Esophagus squamous epithelium (tissue), 5 donors: ENCODE measurements around the gene RAB3GAP1. TPM values are rescaled to one million over a fixed set of nuclear protein-coding genes. Genes with fewer than 3 reads are reported as not detected.

Source experiments
- DNase-seq: peaks from one replicate; lab custom pipeline; 2025; lab: John Stamatoyannopoulos, UW
- H3K27ac ChIP-seq, 4 donors: fragments of 200-600 bp; sonication (generic); one replicate each; pipeline ENCODE4 v1.5.1; 2016 to 2019; ENCODE audit warnings: mild to moderate bottlenecking in 1 of 4
- H3K27me3 ChIP-seq, 4 donors: fragments of 200-600 bp; sonication (generic); 1 replicate in 3 of 4; 2 replicates in 1 of 4; pipeline versions ENCODE4 v1.5.1 to v1.6.0; 2017 to 2021; ENCODE audit warnings: antibody characterized with exemption in 1 of 4
- H3K36me3 ChIP-seq, 3 donors: fragments of 200-600 bp; sonication (generic); one replicate each; pipeline ENCODE4 v1.5.1; 2016 to 2019
- H3K4me1 ChIP-seq, 3 donors: fragments of 200-600 bp; sonication (generic); one replicate each; pipeline ENCODE4 v1.5.1; 2017 to 2019
- H3K4me3 ChIP-seq, 4 donors: fragments of 200-600 bp; sonication (generic); 1 replicate in 3 of 4; 2 replicates in 1 of 4; pipeline ENCODE4 v1.5.1; 2016 to 2019; ENCODE audit warnings: mild to moderate bottlenecking in 2 of 4, moderate library complexity in 1 of 4
- H3K9me3 ChIP-seq, 3 donors: fragments of 200-600 bp; sonication (generic); one replicate each; pipeline ENCODE4 v1.5.1; 2016 to 2019
- CTCF ChIP-seq, 6 experiments: fragments of 450-650 bp in 4 of 6; fragments of 200-600 bp in 2 of 6; sonication (generic) in 2 of 6; IDR thresholded peaks; one replicate each; pipeline ENCODE4 v1.5.1; 2016 to 2019; ENCODE audit warnings: antibody characterized with exemption in 6 of 6, mild to moderate bottlenecking in 4 of 6, moderate library complexity in 4 of 6
- POLR2A ChIP-seq, 4 donors: fragments of 450-650 bp; IDR thresholded peaks; one replicate each; pipeline ENCODE4 v1.6.1; 2017; ENCODE audit warnings: antibody characterized with exemption in 4 of 4, mild to moderate bottlenecking in 4 of 4, moderate library complexity in 3 of 4
- WGBS, 2 donors: methylation state at CpG; one replicate each; pipeline ENCODE4 v1.1.5; 2018; 5-methylcytosine and 5-hydroxymethylcytosine counted together
- intact Hi-C: fragments of 100-400 bp; cut with DNase I; formaldehyde crosslinking; loops from one replicate; pipeline ENCODE4 v1.15.0; 2022
- total RNA-seq, 4 donors: library from RNA; depleted of rRNA; stranded (reverse); fragments of >200 nt; gene quantifications; one replicate each; pipeline ENCODE4 v1.1.0, GENCODE V29; 2016
- donor health status: DM: yes; HTN: yes; CAD: no.

Gene RAB3GAP1
- total RNA-seq = 10 to 100 TPM; 25.5 to 49.4 (median 35.1) TPM

- Histone ChIP-seq H3K27me3 (no peaks in the 10 kb centered on the region), H3K4me3 (peak within 1 kb of the TSS; percentile 62 to 96 (median 80)), H3K36me3 (peaks cover 0 to 8% (median 0%) of the 10 kb centered on the region in 3 donors), H3K4me1 (peaks cover 6 to 49% (median 24%) of the 10 kb centered on the region in 3 donors), H3K9me3 (no peaks in the 10 kb centered on the region), H3K27ac (peak within 1 kb of the TSS; percentile 93 to 99 (median 95))
- peak; percentile 26 for DNase-seq
- intact Hi-C loops = no loop called here
- TF ChIP-seq POLR2A (IDR thresholded peaks at IDR 0.05) (peak in 1 of 4 donors; percentile 58), CTCF (IDR thresholded peaks at IDR 0.05) (no peak)
- WGBS, 2 donors = 0% methylated on average over 44 to 45 of the region's 45 CpGs
Observed at GRCh38 chr2:135052042-135052876, at the start of gene RAB3GAP1. RAB3GAP1 (plus strand) TSS chr2:135052292; CDS start chr2:135052308, 16 bp downstream.

GRCh38 chr2:135002836-135003235 lies 49.3 kb upstream of the RAB3GAP1 start:
- Histone ChIP-seq H3K4me3 (no peak overlapping the region), H3K36me3 (no peaks in the 10 kb centered on the region), H3K27me3 (peaks cover 0 to 30% (median 0%) of the 10 kb centered on the region in 4 donors), H3K27ac (no peak overlapping the region), H3K9me3 (no peaks in the 10 kb centered on the region), H3K4me1 (peaks cover 0 to 9% (median 0%) of the 10 kb centered on the region in 3 donors)
- TF ChIP-seq POLR2A (IDR thresholded peaks at IDR 0.05) (no peak), CTCF (IDR thresholded peaks at IDR 0.05) (no peak)
- DNase-seq = no peak
- WGBS, 2 donors = 71 to 86% methylated on average over 3 to 4 of the region's 4 CpGs
- intact Hi-C loops = no loop called here

GRCh38 chr2:135004005-135004746 lies 47.9 kb upstream of the RAB3GAP1 start:
- peak; percentile 5 for DNase-seq
- Histone ChIP-seq H3K27ac (no peak overlapping the region), H3K4me3 (no peak overlapping the region), H3K4me1 (peaks cover 0 to 9% (median 0%) of the 10 kb centered on the region in 3 donors), H3K9me3 (no peaks in the 10 kb centered on the region), H3K36me3 (no peaks in the 10 kb centered on the region), H3K27me3 (peaks cover 0 to 39% (median 0%) of the 10 kb centered on the region in 4 donors)
- WGBS, 2 donors = 5 to 7% methylated on average over 10 to 17 of the region's 17 CpGs
- TF ChIP-seq CTCF (IDR thresholded peaks at IDR 0.05) (peak; percentile 76 to 91 (median 86)), POLR2A (IDR thresholded peaks at IDR 0.05) (no peak)
- intact Hi-C loops = no loop called here

- TF ChIP-seq CTCF (IDR thresholded peaks at IDR 0.05) (no peak), POLR2A (IDR thresholded peaks at IDR 0.05) (no peak)
- no peaks in the 10 kb centered on the region for H3K36me3 ChIP-seq
- 64 to 68% methylated on average over 3 of the region's 3 CpGs for WGBS, 2 donors
- no peak for DNase-seq
- H3K4me3 ChIP-seq = no peak overlapping the region
- H3K27me3 ChIP-seq = peaks cover 0 to 35% (median 0%) of the 10 kb centered on the region in 4 donors
- H3K4me1 ChIP-seq = peaks cover 0 to 9% (median 0%) of the 10 kb centered on the region in 3 donors
- H3K9me3 ChIP-seq = no peaks in the 10 kb centered on the region
- intact Hi-C loops = loop anchor here (5.0 kb wide), 1 partner anchor 707 kb away; no protein-coding TSS in a partner anchor
- no peak overlapping the region for H3K27ac ChIP-seq
Observed at GRCh38 chr2:135005753-135006152, 46.3 kb upstream of the RAB3GAP1 start.
